Islet precursor cell (in vitro differentiated cells): ENCODE measurements around the gene OPA3.
"Not testable (repeated sequence)": the region's sequence is repeated elsewhere in the genome, so short reads cannot be mapped to it uniquely, and the experiment has no call there.

Experiments
- DNase-seq: peaks from one replicate; pipeline ENCODE4 v3.0.0-alpha.2; 2018

The OPA3 gene

DNA sequence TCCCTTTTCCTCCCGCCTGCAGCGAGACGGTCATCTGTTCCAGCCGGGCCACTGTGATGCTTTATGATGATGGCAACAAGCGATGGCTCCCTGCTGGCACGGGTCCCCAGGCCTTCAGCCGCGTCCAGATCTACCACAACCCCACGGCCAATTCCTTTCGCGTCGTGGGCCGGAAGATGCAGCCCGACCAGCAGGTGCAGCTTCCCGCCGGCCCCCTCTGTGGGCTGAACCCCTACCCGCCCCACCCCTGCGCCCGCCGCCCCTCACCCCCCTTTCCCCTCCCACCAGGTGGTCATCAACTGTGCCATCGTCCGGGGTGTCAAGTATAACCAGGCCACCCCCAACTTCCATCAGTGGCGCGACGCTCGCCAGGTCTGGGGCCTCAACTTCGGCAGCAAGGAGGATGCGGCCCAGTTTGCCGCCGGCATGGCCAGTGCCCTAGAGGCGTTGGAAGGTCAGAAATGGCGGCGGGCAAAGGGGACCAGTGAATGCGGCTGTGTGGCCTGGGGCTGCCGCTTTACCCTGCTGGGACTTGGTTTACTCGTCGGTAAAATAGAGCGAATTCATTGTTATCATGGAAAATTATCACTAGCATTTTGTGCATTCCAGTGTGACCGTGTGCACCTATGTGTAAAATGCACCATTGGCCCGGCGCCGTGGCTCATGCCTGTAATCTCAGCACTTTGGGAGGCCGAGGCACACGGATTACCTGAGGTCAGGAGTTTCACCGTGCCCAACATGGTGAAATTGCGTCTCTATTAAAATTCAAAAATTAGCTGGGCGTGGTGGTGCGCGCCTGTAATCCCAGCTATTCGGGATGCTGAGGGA is 66.7 kb downstream of the OPA3 start:
- no peak for DNase-seq

DNA sequence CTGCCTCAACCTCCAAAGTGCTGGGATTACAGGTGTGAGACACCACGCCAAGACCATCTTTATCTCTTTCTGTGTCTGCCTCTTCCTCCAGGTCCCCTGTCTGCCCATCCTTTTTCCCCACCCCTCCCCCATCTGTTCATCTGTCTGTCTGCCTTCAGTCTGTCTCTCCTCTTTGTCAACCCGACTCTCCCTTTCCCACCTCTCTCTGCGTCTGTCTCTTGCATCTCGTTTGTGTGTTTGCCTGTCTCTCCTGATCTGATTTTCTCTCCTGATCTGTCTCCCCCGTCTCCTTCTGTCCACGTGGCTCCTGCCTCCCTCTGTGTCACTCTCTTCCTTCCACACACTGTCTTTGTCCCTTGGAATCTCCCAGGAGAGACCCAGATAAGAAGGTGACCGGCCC is 67.4 kb downstream of the OPA3 start:
- no peak for DNase-seq

DNA sequence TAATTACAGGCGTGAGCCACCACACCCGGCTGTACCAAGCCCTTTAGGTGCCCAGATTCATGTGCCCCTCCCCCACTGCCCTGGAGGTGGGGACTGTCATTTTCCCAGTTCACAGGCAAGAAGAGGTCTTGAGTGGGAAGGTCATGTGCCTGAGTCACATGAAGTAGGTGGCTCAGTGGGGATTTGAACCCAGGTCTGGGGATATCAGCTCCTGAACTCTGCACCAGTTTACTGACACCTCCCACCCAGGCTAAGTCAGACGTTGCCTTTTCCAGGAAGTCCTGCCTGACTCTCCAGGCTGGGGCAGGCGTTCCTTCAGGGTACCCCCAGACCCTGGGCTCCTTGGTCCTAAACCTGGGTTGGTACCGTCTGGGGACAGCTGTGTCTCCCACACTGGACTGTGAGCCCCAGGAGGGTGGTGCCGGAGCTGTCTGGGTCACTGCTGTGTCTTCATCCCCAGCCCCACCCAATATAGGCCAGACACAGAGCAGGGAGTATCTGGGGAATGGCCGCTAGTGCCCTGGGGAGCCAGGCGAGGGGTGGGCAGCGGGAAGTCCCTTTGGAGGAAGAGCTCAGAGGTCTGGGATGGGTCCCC is 68.7 kb downstream of the OPA3 start:
- DNase-seq: no peak

DNA sequence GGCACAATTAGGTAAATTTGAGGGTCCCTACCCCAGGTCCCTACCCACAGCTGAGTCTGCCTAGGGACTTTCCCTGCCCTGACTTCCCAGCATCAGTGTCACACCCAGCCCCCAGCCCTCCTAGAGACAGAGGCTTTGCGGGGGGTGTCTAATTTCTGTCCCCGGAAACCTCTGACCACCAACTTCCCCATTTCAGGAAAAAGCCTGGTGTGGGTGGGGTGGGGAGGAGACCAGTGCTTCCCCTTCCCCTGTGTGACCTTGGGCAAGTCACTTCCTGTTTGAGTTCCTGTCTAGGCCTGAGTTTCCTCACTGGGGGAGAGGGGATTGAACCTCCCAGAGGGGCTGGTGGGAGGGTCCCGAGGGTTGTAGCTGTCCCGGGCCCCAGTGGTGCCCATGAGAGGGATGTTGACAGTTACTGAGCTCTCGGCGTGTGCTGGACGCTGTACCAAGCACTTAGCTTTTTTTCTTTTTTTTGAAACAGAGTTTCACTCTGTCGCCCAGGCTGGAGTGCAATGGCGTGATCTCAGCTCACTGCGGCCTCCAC is 69.4 kb downstream of the OPA3 start:
- DNase-seq: no peak

DNA sequence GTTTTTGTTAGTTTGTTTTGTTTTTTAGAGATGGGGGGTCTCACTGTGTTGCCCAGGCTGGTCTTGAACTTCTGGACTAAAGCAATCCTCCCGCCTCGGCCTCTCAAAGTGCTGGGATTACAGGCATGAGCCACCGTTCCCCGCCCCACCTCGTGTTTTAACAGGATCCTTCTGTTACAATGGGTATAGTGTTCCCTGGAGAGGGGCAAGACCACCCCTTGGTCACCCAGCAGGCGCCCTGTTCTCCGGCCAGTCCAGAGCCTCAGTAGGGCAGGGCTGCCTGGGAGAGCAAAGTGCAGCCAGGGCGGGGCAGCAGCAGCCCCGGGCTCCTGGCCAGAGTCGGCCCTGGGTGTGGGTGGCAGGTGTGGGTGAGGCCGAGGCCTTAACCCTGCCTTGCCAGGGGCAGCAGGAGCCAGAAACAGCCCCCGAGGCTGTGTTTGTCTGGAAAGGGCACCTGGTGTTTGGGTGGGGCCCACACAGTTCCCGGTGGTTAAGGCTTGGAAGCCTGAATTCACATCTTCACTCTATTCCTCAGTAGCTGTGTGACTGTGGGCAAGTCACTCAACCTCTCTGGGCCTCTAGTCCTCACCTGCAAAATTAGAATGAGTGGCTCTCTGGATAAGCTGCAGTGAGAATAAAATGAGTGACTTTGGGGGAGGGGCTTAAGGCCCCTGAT is 70.1 kb downstream of the OPA3 start:
- no peak for DNase-seq

DNA sequence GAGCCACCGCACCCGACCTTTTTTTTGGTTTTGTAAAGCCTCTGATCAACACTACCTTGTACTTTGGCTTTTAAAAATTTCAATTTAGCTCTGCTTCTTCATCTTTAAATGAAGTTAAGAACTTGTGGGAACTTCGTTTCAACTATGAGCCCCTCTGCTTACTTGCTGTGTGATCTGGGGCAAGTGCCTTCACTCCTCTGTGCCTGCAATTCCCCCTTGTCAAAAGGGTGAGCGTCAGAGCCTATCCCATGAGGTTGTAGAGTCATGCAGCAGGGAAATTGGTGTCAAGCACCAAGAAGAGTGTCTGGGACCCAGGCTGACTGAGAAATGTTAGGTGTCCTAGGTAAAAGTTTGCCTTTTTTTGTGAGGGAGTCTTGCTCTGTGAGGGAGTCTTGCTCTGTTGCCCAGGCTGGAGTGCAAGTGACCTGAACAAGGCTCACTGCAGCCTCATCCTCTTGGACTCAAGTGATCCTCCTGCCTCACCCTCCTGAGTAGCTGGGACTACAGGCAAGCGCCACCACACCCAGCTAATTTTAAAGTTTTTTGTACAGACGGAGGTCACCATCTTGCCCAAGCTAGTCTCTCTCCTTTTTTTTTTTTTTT is 71.6 kb downstream of the OPA3 start:
- DNase-seq: no peak

DNA sequence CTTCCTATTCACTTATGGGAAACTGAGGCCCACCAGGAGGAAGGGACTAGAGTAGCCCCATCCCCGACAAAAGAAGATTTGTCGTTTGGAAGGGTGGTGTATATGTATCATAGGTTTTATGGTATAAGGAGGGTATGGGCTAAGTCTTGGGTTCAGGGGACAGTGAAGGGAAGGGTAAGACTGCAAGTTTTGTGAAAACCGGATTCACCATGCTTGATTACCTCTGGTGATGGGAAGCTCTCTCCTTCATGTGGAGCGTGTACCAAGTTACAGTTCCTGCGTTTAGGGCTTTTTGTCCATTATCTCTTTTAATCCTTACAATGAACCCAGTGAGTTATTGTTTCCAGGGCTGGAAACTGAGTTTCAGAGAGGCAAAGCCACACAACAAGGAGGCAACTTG is 73.5 kb downstream of the OPA3 start:
- DNase-seq: no peak

DNA sequence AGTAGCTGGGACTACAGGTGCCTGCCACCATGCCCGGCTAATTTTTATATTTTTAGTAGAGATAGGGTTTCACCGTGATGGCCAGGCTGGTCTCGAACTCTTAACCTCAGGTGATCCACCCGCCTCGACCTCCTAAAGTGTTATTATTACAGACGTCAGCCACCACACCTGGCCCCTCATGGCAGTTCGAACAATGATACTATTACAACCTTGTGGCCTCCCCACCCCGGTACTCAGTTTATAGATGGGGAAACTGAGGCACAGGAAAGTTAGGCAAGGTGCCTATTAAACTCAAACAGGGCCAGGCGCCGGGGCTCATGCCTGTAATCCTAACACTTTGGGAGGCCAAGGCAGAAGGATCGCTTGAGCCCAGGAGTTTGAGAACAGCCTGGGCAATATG is 74.2 kb downstream of the OPA3 start:
- DNase-seq: not testable (repeated sequence)

DNA sequence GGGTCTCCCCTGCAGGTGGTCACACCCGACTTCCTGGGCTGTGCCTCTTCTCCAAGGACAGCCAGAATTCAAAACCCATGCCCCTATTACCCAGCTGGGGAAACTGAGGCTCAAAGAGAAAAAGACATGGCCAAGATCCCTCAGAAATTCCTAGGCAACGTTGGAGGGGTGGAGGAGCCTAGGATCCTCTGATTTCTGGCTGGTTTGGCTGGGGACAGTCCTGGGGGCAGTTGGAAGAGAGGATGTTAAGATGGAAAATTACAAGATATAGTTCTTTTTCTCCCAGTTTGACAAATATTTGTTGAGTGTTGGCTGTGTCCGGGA is 74.9 kb downstream of the OPA3 start:
- DNase-seq: no peak

DNA sequence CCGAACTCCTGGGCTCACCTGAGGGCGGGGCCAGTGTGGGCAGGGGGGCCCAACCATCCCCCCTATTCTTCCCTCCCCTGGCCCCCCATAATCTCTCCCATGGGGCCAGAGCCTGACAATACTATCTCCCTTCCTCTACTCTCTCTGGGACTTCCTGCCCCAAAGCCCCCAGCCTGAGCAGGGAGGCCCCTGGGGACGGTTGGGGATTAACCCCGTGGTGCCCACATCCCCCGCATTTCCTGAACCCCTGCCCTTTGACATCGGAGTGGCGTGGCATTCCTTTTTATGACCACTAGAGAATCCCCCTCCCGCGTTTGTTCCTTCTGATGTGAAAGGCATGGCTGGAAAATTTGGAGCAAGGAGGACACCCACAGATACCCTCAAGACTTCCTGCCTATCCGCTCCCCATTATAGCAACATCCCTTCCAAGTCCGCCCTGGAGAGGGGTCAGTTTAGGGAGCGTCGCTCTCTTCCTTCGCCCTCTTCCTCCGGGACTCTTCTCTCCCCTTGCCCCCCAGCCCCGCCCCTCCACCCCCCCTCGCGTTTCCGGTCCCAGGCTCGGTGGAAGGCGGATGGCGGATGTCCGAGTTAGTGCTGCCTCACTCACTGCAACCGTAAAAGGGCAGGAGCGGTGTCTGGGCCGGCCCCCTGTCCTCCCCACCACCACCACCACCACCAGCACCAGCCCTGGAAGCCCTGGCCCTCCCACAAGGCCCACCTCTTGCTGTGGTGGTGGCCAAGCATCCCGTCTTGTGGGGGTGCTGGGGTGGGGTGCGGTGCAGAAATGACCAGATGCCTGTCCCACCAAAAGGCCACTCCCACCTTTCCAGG is 75.5 kb downstream of the OPA3 start:
- peak; percentile 94 for DNase-seq

DNA sequence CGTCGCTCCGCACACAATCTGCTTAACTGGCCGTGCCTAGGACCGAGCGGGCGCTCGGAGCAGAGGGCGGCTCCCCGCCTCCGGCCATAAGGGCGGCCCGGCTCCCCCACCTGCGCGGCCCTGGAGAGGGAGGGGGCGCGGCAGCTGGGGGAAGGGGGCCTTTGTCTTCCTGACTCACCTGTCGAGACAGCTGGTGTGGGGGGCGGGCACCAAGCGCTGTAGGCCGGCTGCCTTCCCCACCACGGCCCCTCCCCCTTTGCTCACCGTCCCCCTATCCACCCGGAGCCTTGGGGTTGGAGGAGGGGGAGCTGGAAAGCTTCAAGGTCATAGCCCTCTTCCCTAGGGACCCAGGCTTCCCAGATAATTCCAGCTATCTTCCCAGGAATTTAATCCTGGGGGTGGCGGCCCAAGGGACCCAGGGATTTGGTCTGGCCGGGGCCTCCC is 76.2 kb downstream of the OPA3 start:
- DNase-seq: peak; percentile 90

DNA sequence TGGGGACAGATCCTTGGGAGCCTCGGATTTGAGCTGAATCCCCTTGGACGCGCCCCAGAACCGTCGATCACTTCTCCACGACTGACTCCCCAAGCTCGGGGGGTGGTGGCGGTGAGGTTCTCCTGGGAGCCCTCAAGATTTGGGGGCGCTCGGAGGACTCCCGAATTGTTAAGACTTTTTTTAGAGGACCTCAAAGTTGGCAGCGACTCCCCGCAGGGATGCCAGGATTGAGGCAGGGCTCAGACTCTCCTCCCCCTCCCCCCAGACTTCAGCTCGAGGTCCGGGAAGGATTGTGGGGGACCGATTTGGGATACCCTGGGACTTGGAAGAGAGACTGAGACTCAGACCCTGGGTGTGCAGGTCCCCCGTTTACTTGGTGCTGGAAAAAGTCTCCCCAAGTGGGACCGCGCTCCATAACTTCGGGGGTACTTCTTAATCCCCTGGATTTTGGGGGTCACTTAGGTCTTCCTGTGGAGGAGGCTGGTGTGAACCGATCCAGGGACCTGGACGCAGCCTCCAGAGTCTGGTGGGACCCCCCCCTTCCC is 76.7 kb downstream of the OPA3 start:
- no peak for DNase-seq

DNA sequence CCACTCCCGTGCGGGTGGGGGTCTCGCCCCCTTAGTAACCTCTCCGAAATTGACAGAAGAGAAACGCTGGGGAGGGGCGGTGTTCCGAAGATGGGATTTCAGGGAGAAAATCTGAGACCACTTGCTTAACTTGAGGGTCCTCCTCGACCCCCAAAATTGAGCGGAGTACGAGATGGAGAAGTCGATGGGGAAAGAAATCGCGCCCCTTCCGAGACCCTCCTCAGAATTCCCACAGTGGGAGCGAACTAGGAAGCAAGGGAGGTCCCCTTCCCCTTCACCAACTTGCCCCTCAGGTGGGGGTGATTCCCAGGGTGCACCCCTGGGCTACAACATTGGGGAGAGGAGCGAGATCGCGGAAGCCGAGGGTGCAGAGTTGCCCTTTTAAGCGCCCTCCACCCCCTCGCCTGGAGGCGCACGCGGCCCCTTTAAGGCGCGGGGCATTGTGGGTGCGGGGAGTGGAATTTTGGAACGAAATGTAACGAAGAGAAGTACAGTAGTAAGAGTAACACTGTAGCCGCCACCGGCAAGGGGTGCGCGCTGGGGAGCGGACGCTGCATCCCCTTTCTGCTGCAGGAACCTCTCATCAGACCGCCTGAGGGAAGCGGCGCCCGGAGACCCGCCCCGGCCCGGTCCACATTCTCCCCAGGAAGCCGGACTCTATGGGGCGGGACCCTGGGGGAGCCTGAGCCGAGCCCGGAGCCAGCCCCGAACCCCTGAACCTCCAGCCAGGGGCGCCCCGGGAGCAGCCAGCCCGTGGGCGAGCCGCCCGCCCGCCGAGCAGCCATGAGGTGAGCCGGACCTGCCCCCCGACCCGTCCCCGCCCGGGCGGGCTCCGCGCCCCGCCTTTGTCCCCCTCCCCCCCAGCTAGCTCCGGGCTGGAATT is 77.4 kb downstream of the OPA3 start, which contains the start of gene VASP:
TSS of gene VASP (plus strand) at position 491 of the 883 bp plus-strand sequence. CDS start at position 784, 293 bp downstream.
- DNase-seq: peak; percentile 94

DNA sequence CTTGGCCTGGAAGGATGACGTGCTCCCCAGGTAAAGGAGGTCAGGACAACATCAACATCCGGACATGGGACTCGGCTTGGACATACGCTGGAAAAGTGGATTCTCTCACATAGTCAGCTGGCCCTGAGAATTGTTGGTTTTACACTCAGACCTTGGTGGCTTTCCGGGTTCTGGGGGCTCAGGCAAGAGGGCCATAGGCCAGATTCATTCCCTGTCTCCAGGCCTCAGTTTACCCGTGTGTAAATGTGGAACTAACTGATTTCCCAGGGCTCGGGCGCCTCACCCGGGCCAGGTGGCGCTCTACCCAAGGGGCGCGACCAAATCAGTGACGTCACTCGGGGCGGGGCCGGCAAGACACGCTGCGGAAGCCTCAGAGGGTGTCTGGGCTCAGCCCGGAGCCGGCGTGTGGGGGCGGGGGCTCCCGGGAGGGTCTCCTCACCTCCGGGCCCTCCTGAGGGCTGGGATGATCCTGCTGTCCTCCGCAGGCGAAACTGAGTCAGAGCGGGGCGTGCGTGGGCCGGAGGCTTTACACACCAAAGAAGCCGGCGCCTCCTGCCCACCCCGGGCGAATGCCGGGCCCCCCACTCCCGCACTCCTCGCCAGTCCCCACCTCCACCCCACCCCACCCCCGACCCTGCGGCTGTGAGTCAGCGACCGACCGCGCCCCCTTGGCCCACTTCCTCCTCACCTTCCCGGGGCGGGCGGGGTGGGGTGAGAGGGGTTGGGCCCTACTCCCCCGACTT is 78.2 kb downstream of the OPA3 start:
- DNase-seq: peak; percentile 97

DNA sequence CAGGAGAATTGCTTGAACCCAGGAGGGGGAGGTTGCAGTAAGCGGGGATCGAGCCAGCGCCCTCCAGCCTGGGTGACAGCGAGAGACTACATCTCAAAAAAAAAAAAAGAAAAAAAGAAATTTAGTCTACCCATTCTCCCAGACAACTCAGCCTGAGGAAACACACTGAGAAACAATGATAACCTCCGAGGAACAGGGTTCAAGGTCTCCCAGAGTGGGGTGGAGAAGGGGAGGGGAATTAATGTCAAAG is 78.7 kb downstream of the OPA3 start:
- no peak for DNase-seq

DNA sequence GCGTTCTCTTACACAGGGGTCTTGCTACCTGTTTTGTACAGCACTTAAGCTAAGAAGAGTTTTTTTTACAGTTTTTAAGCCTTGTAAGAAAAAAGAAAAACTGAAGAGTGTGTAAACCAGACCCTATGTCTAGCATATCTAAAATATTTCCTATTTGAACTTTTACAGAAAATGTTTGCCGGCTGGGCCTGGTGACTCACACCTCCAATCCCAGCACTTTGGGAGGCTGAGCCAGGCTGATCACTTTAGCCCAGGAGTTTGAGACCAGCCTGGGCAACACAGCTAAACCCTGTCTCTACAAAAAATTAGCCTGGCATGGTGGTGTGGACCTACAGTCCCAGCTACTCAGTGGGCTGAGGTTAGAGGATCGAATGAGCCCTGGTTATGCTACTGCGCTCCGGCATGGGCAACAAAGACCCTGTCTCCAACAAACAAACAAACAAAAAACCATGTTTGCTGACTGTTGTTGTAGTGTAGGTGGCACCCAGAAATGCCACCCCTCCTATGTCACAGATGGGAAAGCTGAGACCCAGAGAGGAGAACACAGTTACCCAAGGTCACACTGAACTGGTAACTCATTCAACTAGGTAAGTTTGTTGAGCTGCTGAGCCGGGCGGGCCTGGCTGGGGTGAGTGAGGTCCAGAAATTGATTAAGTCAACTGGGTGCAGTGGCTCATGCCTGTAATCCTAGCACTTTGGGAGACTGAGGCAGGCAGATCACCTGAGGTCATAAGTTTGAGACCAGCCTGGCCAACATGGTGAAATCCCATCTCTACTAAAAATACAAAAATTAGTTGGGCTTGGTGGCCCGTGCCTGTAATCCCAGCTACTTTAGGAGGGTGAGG is 79.2 kb downstream of the OPA3 start:
- no peak for DNase-seq

DNA sequence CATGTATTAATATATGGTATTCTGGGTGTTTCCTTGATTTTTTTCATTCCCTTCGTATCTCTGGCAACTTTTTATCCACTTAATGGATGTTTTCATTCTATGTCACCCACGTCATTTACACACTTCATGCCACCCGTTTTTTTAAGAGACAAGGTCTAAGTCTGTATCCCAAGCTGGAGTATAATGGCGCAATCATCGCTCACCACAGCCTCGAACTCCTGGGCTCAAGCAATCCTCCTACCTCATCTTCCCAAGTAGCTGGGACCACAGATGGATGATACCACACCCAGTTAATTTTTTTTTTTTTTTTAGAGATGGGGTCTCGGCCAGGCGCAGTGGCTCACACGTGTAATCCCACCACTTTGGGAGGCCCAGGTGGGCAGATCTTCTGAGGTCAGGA is 80.7 kb downstream of the OPA3 start:
- no peak for DNase-seq

DNA sequence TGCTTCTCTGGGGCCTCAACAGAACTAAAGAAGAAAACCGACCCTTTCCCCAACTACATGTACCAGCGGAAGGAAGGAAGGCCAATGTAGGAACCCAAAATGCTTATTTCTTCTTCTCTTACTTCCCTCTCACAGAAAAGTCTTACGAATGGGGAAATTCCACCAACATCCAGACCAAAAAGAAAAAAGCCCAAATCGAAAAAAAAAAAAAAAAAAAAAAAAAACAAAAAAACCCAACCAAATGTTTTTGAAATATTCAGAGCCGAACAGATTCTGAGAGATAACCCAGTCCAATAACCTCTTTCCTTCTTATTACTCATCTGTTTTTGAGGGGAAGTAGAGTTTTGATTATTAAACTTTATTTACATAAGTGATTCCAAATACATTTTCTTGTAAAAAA is 82.5 kb downstream of the OPA3 start:
- no peak for DNase-seq

DNA sequence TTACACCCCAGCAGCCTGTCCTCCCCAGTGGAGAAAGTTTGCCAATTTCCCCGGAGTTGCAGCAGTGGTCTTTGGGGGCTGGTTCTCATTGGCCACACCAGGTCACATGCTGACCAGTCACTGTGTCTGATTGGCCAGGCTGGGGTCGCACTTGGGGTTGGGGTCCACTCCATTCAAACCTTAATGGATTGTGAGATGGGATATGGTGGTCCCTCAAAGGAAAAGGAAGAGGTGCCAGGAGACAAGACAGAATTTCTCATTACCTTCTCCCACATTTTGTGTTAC is 82.9 kb downstream of the OPA3 start:
- DNase-seq: no peak
